Thoracic aorta endothelial cell (primary cell): ENCODE data around the gene TCTN1. TPM values are rescaled to one million over a fixed set of nuclear protein-coding genes. Genes with fewer than 3 reads are reported as not detected.

Experiments
- small RNA-seq: library from RNA; depleted of rRNA; stranded (forward); fragments of <200 nt; gene quantifications from one replicate; pipeline ENCODE3, GENCODE V24; 2012
- total RNA-seq: library from RNA; depleted of rRNA; stranded (reverse); fragments of >200 nt; gene quantifications from 2 replicates; pipeline ENCODE4 v1.2.3, GENCODE V29; 2012

The TCTN1 gene
- 13.7 and 18.7 TPM in 2 replicates for total RNA-seq

DNA sequence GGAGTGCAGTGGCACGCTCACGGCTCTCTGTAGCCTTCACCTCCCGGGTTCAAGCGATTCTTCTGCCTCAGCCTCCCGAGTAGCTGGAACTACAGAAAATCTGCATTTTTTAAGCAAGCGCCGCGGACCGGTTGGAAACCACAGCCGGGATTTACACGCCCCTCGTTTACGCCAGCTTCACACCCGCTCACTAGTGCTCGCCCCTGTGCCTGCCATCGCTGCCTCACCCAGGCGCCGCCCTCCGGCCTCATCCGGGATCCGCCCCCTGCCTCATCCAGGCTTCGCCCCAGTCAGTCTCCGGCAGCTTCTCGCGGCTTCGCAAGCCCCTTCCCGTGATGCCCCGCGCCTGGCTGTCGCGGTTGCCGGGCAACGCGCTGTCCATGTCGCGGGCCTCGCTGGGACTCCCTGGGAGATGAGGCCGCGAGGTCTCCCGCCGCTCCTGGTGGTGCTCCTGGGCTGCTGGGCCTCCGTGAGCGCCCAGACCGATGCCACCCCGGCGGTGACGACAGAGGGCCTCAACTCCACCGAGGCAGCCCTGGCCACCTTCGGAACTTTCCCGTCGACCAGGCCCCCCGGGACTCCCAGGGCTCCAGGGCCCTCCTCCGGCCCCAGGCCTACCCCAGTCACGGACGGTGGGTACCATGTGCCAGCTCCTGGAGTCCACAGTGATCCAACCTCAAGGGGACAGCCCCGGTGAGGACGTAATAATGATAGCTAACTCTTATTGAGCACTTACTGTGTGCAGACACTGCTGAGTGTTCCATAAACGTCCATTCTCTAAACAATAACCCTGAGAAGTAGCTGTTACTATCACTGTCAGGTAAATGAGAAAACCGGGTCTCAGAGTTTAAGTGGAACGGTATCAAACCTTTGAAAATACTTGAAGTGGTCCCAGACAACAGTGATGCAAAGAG lies at the start of gene TCTN1:
TSS of gene TCTN1 (plus strand) at position 359 of the 914 bp plus-strand sequence. CDS start at position 413, 54 bp downstream.

GRCh38 chr12:110583137-110584059 lies 30.5 kb upstream of the TCTN1 start, which contains the start of gene PPTC7:
Gene PPTC7, minus strand, starts transcription at chr12:110583318. Its CDS starts 287 bp downstream, at chr12:110583031.

DNA sequence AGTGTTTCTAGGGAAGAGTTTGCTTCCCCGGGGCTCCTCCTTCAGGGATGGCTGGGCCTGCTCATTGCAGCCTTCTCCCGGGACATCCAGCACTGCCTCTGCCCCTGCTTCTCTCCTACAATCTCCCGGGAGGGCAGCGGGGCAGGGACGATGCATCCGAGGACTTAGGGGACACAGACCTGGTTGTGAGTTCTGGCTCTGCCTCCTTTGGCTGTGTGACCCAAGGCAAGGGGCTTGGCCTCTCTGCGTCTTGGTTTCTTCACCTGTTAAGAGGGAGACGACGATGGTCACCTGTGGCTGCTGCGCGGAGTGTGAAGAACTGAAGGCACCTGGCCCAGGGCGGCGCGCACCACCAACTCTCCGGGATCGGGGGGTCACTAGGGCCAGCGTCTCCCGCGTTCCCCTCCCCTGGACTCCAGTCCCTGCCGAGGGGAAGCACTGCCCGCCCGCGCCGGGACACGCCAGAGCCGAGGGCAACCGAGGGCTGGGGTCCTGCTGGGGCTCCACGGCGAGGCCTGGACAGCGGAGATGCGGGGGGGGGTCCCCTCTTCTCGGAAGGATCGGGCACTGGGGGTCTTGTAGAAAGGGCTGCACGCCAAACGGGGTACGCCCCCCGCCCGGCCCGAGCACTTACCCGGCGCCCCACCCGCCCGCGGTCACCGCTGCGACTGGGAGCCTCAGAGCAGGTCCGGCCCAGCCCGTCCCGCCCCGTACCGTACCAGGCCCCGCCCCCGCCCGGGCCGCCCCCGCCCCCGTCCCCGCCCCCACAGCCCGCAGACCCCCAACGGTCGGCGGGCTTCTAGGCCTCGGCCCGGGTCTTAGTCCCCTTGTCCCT lies 74.7 kb downstream of the TCTN1 start, which contains the start of gene HVCN1:
TSS of gene HVCN1 (minus strand) at position 670 of the 835 bp plus-strand sequence. CDS start 5,870 bp downstream, outside the sequence.

Small RNA genes within 50 kb of the gene (small RNA-seq; reads per million reads assigned to genes)
- gene RN7SL387P = not detected

Other genes starting within 250 kb of the TCTN1 start
- gene ANAPC7, start 210.4 kb upstream of the TCTN1 start, total RNA-seq = 72.1 and 75.9 TPM in 2 replicates
- gene ARPC3, start 163.8 kb upstream of the TCTN1 start, total RNA-seq = 461 and 652 TPM in 2 replicates
- gene GPN3, start 145.9 kb upstream of the TCTN1 start, total RNA-seq = 31.0 and 35.4 TPM in 2 replicates
- gene FAM216A, start 145.3 kb upstream of the TCTN1 start, total RNA-seq = 16.5 and 20.2 TPM in 2 replicates
- gene VPS29, start 112.0 kb upstream of the TCTN1 start, total RNA-seq = 116 and 141 TPM in 2 replicates
- gene RAD9B, start 111.8 kb upstream of the TCTN1 start, total RNA-seq = 0.36 and 1.2 TPM in 2 replicates
- 22.6 and 27.0 TPM in 2 replicates for gene PPTC7, start 30.8 kb upstream of the TCTN1 start, total RNA-seq
- gene HVCN1, start 75.0 kb downstream of the TCTN1 start, total RNA-seq = 3.1 and 4.7 TPM in 2 replicates
- 244 and 285 TPM in 2 replicates for gene PPP1CC, start 128.8 kb downstream of the TCTN1 start, total RNA-seq
- not detected in 2 replicates for gene CCDC63, start 232.9 kb downstream of the TCTN1 start, total RNA-seq